Esophagus muscularis mucosa (tissue), 4 donors: ENCODE results near the gene HAUS7. TPM values are rescaled to one million over a fixed set of nuclear protein-coding genes. Genes with fewer than 3 reads are reported as not detected.

Source experiments
- DNase-seq: peaks from one replicate; pipeline ENCODE4 v3.0.0-alpha.2; 2017; ENCODE audit errors: extremely low spot score
- H3K27ac ChIP-seq, 4 donors: fragments of 200-600 bp; sonication (generic); replicated peaks in 1 of 4; 1 replicate in 3 of 4; 2 replicates in 1 of 4; pipeline ENCODE4 v1.5.1; 2016 to 2019; ENCODE audit warnings: mild to moderate bottlenecking in 1 of 4
- H3K27me3 ChIP-seq, 4 donors: fragments of 200-600 bp; sonication (generic); one replicate each; pipeline versions ENCODE4 v1.5.1 to v1.6.0; 2016 to 2019
- H3K36me3 ChIP-seq, 4 donors: fragments of 200-600 bp; sonication (generic); one replicate each; pipeline ENCODE4 v1.5.1; 2016 to 2019
- H3K4me1 ChIP-seq, 4 donors: fragments of 200-600 bp; sonication (generic); one replicate each; pipeline ENCODE4 v1.5.1; 2016 to 2019
- H3K4me3 ChIP-seq, 4 donors: fragments of 200-600 bp; sonication (generic); 1 replicate in 2 of 4; 2 replicates in 2 of 4; pipeline ENCODE4 v1.5.1; 2016 to 2019; ENCODE audit warnings: mild to moderate bottlenecking in 4 of 4, moderate library complexity in 1 of 4
- H3K9me3 ChIP-seq, 4 donors: fragments of 200-600 bp; sonication (generic); 1 replicate in 3 of 4; 2 replicates in 1 of 4; pipeline ENCODE4 v1.5.1; 2016 to 2019
- EP300 ChIP-seq: sonication (generic); formaldehyde crosslinking; IDR thresholded peaks from one replicate; pipeline ENCODE4 v1.6.1; 2017; ENCODE audit warnings: antibody characterized with exemption
- POLR2A ChIP-seq: fragments of 450-650 bp; IDR thresholded peaks from one replicate; pipeline ENCODE4 v1.6.1; 2017; ENCODE audit warnings: antibody characterized with exemption, moderate library complexity, mild to moderate bottlenecking, low read depth
- POLR2AphosphoS5 ChIP-seq, 2 donors: sonication (generic); formaldehyde crosslinking; IDR thresholded peaks; one replicate each; pipeline ENCODE4 v1.6.1; 2017; ENCODE audit warnings: antibody characterized with exemption in 2 of 2
- WGBS: methylation state at CpG from one replicate; pipeline ENCODE4 v1.1.5; 2018; 5-methylcytosine and 5-hydroxymethylcytosine counted together
- intact Hi-C: fragments of 100-400 bp; cut with DNase I; formaldehyde crosslinking; loops from one replicate; pipeline ENCODE4 v1.15.1; 2023
- total RNA-seq, 4 donors: library from RNA; depleted of rRNA; stranded (reverse); fragments of >200 nt; gene quantifications; one replicate each; pipeline versions ENCODE4 v1.1.0 to v1.2.1, GENCODE V29; 2016
- TF ChIP-seq, protein P1 (sequence below), 3 experiments: fragments of 200-600 bp in 2 of 3; fragments of 450-650 bp in 1 of 3; sonication (generic) in 2 of 3; IDR thresholded peaks; one replicate each; pipeline ENCODE4 v1.5.1; 2017 to 2019; ENCODE audit warnings: antibody characterized with exemption in 3 of 3, mild to moderate bottlenecking in 2 of 3, moderate library complexity in 1 of 3

The HAUS7 gene
- total RNA-seq, 4 donors from 2014 or later, result 23.4 to 25.8 (median 24.2) TPM

DNA sequence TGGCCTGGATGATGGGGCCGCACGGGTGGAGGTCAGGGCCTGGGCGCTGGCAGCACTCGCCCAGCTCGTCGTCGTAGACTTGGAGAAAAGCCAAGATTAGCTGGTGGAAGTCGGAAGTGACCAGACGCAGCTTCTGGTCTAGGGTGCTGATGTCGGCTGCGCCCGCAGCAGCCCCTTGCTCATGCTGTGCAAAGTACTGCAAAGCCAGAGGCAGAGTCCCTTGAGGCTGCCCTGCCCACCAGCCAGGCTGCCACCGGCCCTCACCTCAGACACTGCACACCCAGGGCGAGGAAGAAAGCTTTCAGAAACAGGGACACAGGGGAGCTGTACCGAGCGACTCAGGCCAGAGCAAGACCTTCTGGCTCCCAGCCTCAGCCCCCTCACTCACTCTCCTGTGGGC is 14.8 kb downstream of the HAUS7 start:
- Histone ChIP-seq H3K27ac (no peak overlapping the region), H3K9me3 (no peaks in the 10 kb centered on the region), H3K36me3 (peaks cover 0 to 44% (median 14%) of the 10 kb centered on the region in 4 donors), H3K27me3 (no peaks in the 10 kb centered on the region), H3K4me1 (peaks cover 6 to 22% (median 10%) of the 10 kb centered on the region in 4 donors), H3K4me3 (no peak overlapping the region)
- no peak for DNase-seq
- intact Hi-C loops, result no loop called here
- TF ChIP-seq POLR2A (no peak), EP300 (no peak)
- 84% methylated on average over 11 of the region's 16 CpGs for WGBS

DNA sequence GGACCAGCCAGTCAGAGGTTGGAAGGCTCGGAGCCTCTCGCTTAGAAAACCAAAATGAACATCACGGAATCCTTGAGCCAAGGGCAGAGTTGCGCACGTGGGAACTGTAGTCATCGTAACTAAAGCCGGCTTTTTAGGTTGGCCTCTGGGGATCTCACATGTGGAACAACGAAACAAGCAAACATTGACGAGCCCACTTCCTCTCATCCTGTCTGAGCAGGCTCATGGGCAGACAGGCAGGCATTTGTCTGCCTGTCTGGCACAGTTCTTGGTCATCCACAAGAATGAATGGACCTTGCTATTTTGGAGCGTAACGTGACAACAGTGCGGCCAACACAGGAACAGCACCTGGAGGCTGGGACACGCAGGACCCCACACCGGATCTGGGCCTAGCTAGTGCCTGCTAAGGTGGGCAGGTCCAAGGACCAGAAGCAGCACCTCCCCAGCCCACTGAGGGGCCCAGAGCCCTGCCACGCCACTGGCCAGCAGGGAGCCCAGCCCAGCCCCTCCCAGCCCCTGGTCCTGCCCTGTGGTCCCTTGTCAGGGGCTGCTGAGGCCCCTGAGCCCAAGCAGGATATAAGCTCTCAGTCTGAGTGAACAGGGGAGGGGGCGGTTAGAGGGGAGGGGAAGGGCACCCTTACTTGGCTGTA is 15.3 kb downstream of the HAUS7 start:
- H3K9me3 ChIP-seq, result no peaks in the 10 kb centered on the region
- H3K27me3 ChIP-seq, result no peaks in the 10 kb centered on the region
- peaks cover 0 to 49% (median 14%) of the 10 kb centered on the region in 4 donors for H3K36me3 ChIP-seq
- H3K27ac ChIP-seq, result no peak overlapping the region
- H3K4me3 ChIP-seq, result no peak overlapping the region
- intact Hi-C loops, result no loop called here
- WGBS, result 93% methylated on average over 16 of the region's 16 CpGs
- no peak for DNase-seq
- TF ChIP-seq EP300 (no peak), POLR2AphosphoS5 (IDR thresholded peaks at IDR 0.05) (no peak), POLR2A (no peak)
- TF ChIP-seq, protein P1, sequence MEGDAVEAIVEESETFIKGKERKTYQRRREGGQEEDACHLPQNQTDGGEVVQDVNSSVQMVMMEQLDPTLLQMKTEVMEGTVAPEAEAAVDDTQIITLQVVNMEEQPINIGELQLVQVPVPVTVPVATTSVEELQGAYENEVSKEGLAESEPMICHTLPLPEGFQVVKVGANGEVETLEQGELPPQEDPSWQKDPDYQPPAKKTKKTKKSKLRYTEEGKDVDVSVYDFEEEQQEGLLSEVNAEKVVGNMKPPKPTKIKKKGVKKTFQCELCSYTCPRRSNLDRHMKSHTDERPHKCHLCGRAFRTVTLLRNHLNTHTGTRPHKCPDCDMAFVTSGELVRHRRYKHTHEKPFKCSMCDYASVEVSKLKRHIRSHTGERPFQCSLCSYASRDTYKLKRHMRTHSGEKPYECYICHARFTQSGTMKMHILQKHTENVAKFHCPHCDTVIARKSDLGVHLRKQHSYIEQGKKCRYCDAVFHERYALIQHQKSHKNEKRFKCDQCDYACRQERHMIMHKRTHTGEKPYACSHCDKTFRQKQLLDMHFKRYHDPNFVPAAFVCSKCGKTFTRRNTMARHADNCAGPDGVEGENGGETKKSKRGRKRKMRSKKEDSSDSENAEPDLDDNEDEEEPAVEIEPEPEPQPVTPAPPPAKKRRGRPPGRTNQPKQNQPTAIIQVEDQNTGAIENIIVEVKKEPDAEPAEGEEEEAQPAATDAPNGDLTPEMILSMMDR (IDR thresholded peaks at IDR 0.05), result no peak
- peaks cover 6 to 22% (median 10%) of the 10 kb centered on the region in 4 donors for H3K4me1 ChIP-seq

DNA sequence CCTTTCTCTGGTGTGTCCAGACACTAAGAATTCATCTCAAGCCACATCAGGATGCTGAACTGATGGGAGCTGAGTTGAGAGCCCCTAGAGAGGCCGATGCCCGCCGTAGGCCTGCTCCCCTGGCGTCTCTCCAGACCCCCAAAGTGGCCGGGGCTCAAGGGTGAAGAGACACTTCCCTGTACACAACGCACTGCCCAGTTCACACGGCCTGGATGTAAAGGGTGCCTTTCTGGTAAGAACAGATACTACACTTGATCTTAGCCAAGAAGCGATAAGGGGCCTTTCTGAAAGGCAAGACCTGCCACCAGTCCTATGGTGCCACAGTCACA is 19.5 kb downstream of the HAUS7 start:
- Histone ChIP-seq H3K36me3 (peaks cover 0 to 58% (median 20%) of the 10 kb centered on the region in 4 donors), H3K9me3 (no peaks in the 10 kb centered on the region), H3K27me3 (no peaks in the 10 kb centered on the region), H3K27ac (no peak overlapping the region), H3K4me3 (no peak overlapping the region), H3K4me1 (no peaks in the 10 kb centered on the region)
- intact Hi-C loops, result no loop called here
- no peak for TF ChIP-seq POLR2AphosphoS5 (IDR thresholded peaks at IDR 0.05)
- no peak for TF ChIP-seq POLR2A
- no peak for TF ChIP-seq EP300
- TF ChIP-seq, protein P1 (IDR thresholded peaks at IDR 0.05), result no peak
- WGBS, result 88% methylated on average over 8 of the region's 8 CpGs
- no peak for DNase-seq

DNA sequence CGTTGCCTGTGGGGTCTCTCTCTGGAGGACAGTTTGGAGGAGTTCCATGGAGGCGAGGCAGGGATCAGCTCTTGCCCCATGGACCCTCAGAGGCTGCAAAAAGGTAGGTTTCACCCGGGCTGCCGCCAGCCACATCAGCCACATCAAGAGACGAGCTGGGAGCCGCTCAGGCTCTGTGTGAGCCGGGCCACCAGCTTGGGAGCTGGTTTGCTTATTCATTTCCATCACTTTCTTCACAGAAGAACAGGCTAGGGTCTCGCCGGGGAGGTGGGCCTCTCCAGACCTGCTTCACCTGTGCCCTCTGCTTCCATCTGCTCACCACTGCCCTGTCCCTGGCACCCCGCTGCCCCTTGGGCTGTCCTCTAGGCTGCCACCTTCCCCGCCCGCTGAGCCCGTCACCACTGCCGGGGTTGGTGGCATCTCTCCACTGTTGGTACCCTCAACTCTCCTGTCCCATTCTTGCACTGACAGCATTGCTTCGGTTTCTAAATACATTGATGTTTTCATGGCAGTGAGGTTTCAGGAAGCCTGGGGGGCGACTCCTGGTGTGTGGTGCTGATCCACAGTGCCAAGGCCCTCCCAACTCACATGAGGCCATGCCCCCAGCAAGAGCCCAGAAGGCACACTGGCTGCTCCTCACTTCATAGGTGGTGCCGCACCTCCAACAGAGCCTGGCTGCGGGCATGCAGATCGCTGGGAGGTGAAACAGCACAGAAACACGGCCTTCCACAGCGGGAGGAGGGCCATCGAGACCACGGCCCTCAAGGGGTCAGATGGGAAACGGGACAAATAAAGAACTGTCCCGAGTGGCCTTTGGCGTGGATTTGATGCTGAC is 20.0 kb downstream of the HAUS7 start:
- H3K36me3 ChIP-seq, result peaks cover 0 to 53% (median 18%) of the 10 kb centered on the region in 4 donors
- WGBS, result 88% methylated on average over 16 of the region's 26 CpGs
- no peaks in the 10 kb centered on the region for H3K4me1 ChIP-seq
- TF ChIP-seq POLR2AphosphoS5 (IDR thresholded peaks at IDR 0.05) (no peak), POLR2A (no peak), EP300 (no peak)
- TF ChIP-seq, protein P1 (IDR thresholded peaks at IDR 0.05), result no peak
- intact Hi-C loops, result no loop called here
- H3K27ac ChIP-seq, result no peak overlapping the region
- no peaks in the 10 kb centered on the region for H3K27me3 ChIP-seq
- H3K9me3 ChIP-seq, result no peaks in the 10 kb centered on the region
- DNase-seq, result no peak
- no peak overlapping the region for H3K4me3 ChIP-seq

DNA sequence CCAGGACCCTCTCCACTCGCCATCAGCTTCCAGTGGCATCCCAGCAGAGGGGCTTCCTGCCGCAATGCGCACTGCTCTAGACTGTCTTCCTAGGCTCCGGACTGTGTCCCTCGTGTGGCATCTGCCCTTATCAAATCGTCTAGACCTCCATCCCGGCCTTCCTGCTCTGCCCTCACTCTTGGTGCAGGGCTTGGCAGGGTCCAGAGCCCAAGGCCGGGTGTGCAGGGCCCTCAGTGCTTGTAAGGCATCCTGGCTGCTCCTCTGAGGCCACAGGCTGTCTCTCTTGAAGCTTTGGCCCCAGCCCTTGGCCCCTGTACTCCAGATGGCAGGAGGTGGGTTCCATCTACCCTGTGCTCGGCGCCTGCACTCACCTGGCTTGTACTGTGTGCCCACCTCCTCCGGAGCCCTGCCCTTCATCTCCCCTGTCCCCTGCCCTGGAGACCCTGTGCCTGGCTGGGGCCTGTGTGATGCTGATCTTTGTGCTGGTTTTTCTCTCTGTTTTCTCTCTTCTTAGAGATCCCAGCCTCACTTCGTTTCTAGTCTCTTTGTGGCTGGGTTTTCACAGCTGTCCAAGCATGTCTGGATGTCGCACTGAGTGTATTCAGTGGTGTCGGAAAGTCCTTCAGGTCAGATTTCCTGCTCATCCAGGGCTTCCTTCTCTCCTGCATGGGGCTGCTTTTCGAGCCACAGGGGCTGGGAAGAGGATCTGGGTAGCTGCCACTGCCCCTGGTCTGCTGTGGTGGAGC is 20.8 kb downstream of the HAUS7 start:
- Histone ChIP-seq H3K4me1 (no peaks in the 10 kb centered on the region), H3K4me3 (no peak overlapping the region), H3K27ac (no peak overlapping the region), H3K27me3 (no peaks in the 10 kb centered on the region), H3K36me3 (peaks cover 0 to 45% (median 16%) of the 10 kb centered on the region in 4 donors), H3K9me3 (no peaks in the 10 kb centered on the region)
- TF ChIP-seq POLR2AphosphoS5 (IDR thresholded peaks at IDR 0.05), result no peak
- TF ChIP-seq EP300, result no peak
- intact Hi-C loops, result no loop called here
- WGBS, result 80% methylated on average over 14 of the region's 15 CpGs
- DNase-seq, result no peak
